Fibroblast of the conjunctiva (primary cell): ENCODE results near the gene GAD2.
A peak's percentile ranks its signal among the peaks of the same experiment; 100 is the strongest.
"Not testable (repeated sequence)": the region's sequence is repeated elsewhere in the genome, so short reads cannot be mapped to it uniquely, and the experiment has no call there.

Experiments
- DNase-seq: peaks from one replicate; pipeline ENCODE4 v3.0.0-alpha.2; 2010; ENCODE audit warnings: low read depth

GAD2 gene

GRCh38 chr10:26318672-26319071 lies 102.1 kb downstream of the GAD2 start:
- DNase-seq: no peak

GRCh38 chr10:26323219-26323618 lies 106.6 kb downstream of the GAD2 start:
- no peak for DNase-seq

GRCh38 chr10:26326851-26327250 lies 110.3 kb downstream of the GAD2 start:
- DNase-seq: no peak

- no peak for DNase-seq
Measured at GRCh38 chr10:26327811-26328210, 111.2 kb downstream of the GAD2 start.

GRCh38 chr10:26331371-26331770 lies 114.8 kb downstream of the GAD2 start:
- DNase-seq: no peak

- no peak for DNase-seq
Measured at GRCh38 chr10:26334232-26334931, 117.8 kb downstream of the GAD2 start.

- DNase-seq: peak; percentile 51
Measured at GRCh38 chr10:26334932-26335573, 118.5 kb downstream of the GAD2 start.

GRCh38 chr10:26335574-26336093 lies 119.1 kb downstream of the GAD2 start:
- peak; percentile 1 for DNase-seq

- no peak for DNase-seq
Measured at GRCh38 chr10:26336979-26337378, 120.4 kb downstream of the GAD2 start.

GRCh38 chr10:26341701-26342100 lies 125.1 kb downstream of the GAD2 start:
- no peak for DNase-seq

GRCh38 chr10:26348821-26349417 lies 132.3 kb downstream of the GAD2 start:
- DNase-seq: not testable (repeated sequence)
